HepG2 (cell line): ENCODE data around the gene BPIFA1. TPM values are rescaled to one million over a fixed set of nuclear protein-coding genes. Genes with fewer than 3 reads are reported as not detected.

Experiments
- BCL3 ChIP-seq: sonication (generic); formaldehyde crosslinking; IDR thresholded peaks from 2 replicates; pipeline ENCODE4 v1.5.1; 2020; ENCODE audit warnings: mild to moderate bottlenecking, missing genetic modification reagents, moderate library complexity
- CC2D1A ChIP-seq: sonication (generic); formaldehyde crosslinking; IDR thresholded peaks from 2 replicates; pipeline ENCODE4 v1.8.1; 2023; ENCODE audit warnings: mild to moderate bottlenecking, missing genetic modification reagents
- DNMT3B ChIP-seq: conservative IDR thresholded peaks from 2 replicates; pipeline ENCODE4 v1.6.1; 2016; ENCODE audit warnings: missing biosample characterization, control low read depth
- DRAP1 ChIP-seq: IDR thresholded peaks from 2 replicates; pipeline ENCODE4 v1.6.1; 2016; ENCODE audit warnings: missing genetic modification reagents, missing compliant biosample characterization
- FIP1L1 ChIP-seq: fragments of 200-400 bp; formaldehyde crosslinking; IDR thresholded peaks from 2 replicates; pipeline ENCODE4 v1.6.1; 2018; ENCODE audit warnings: low read depth, mild to moderate bottlenecking, low read length, moderate library complexity, borderline replicate concordance; ENCODE audit not compliant: insufficient read depth
- GATAD2A ChIP-seq: IDR thresholded peaks from 2 replicates; pipeline ENCODE4 v1.6.1; 2016
- HDAC1 ChIP-seq: sonication (generic); formaldehyde crosslinking; IDR thresholded peaks from 2 replicates; pipeline ENCODE4 v1.5.1; 2020; ENCODE audit warnings: mild to moderate bottlenecking, missing genetic modification reagents
- HMGXB4 ChIP-seq, 2 experiments: sonication (generic) in 1 of 2; formaldehyde crosslinking in 1 of 2; IDR thresholded peaks; 2 replicates each; pipeline versions ENCODE4 v1.4.0 to v1.6.1; 2018 to 2020; ENCODE audit warnings: missing genetic modification reagents in 2 of 2, borderline replicate concordance in 1 of 2, low read depth in 1 of 2, mild to moderate bottlenecking in 1 of 2, missing biosample characterization in 1 of 2
- HOXA7 ChIP-seq: sonication (generic); formaldehyde crosslinking; IDR thresholded peaks from 2 replicates; pipeline ENCODE4 v1.8.1; 2022; ENCODE audit warnings: mild to moderate bottlenecking, missing genetic modification reagents, moderate library complexity
- KAT7 ChIP-seq: IDR thresholded peaks from 2 replicates; pipeline ENCODE4 v1.6.1; 2018; ENCODE audit warnings: borderline replicate concordance, missing compliant biosample characterization
- MATR3 ChIP-seq: sonication (generic); formaldehyde crosslinking; IDR thresholded peaks from 2 replicates; pipeline ENCODE4 v1.4.0; 2020; ENCODE audit warnings: missing genetic modification reagents
- MEF2D ChIP-seq: sonication (generic); formaldehyde crosslinking; IDR thresholded peaks from 2 replicates; pipeline ENCODE4 v1.5.1; 2020; ENCODE audit warnings: mild to moderate bottlenecking, missing genetic modification reagents
- NFE2L1 ChIP-seq: sonication (generic); formaldehyde crosslinking; IDR thresholded peaks from 2 replicates; pipeline ENCODE4 v1.4.0; 2020; ENCODE audit warnings: missing genetic modification reagents, mild to moderate bottlenecking, borderline replicate concordance
- ZNF24 ChIP-seq: fragments of 450-650 bp; IDR thresholded peaks from 2 replicates; pipeline ENCODE4 v1.6.1; 2017; ENCODE audit warnings: antibody characterized with exemption, mild to moderate bottlenecking
- ZNF430 ChIP-seq: sonication (generic); formaldehyde crosslinking; IDR thresholded peaks from 2 replicates; pipeline ENCODE4 v1.9.0; 2021; ENCODE audit warnings: mild to moderate bottlenecking, missing genetic modification reagents
- ZNF431 ChIP-seq: sonication (generic); formaldehyde crosslinking; IDR thresholded peaks from 2 replicates; pipeline ENCODE4 v1.9.0; 2022; ENCODE audit warnings: missing genetic modification reagents, low read depth, mild to moderate bottlenecking, borderline replicate concordance
- ZNF572 ChIP-seq: sonication (generic); formaldehyde crosslinking; IDR thresholded peaks from 2 replicates; pipeline ENCODE4 v1.5.1; 2020; ENCODE audit warnings: mild to moderate bottlenecking, missing genetic modification reagents
- ZNF747 ChIP-seq: sonication (generic); formaldehyde crosslinking; IDR thresholded peaks from 2 replicates; pipeline ENCODE4 v1.8.1; 2023; ENCODE audit warnings: missing genetic modification reagents, mild to moderate bottlenecking, borderline replicate concordance
- ZNF749 ChIP-seq: sonication (generic); formaldehyde crosslinking; IDR thresholded peaks from 2 replicates; pipeline ENCODE4 v1.8.0; 2022; ENCODE audit warnings: mild to moderate bottlenecking, missing genetic modification reagents, moderate library complexity, borderline replicate concordance
- ZNF776 ChIP-seq: sonication (generic); formaldehyde crosslinking; IDR thresholded peaks from 2 replicates; pipeline ENCODE4 v1.4.0; 2020; ENCODE audit warnings: mild to moderate bottlenecking, missing genetic modification reagents
- ZNF781 ChIP-seq: sonication (generic); formaldehyde crosslinking; IDR thresholded peaks from 2 replicates; pipeline ENCODE4 v1.5.1; 2020; ENCODE audit warnings: borderline replicate concordance, mild to moderate bottlenecking, missing genetic modification reagents; ENCODE audit errors: not compliant biosample characterization
- polyA plus RNA-seq, 8 experiments: library from polyadenylated mRNA; depleted of rRNA in 3 of 8; stranded (reverse) in 7 of 8; unstranded in 1 of 8; fragments of >200 nt; fragmentation: Illumina TruSeq in 4 of 8; extraction: Trizol in 4 of 8; gene quantifications; 2 replicates each; pipeline versions ENCODE4 v1.2.1 to v1.2.3, GENCODE V29; 2011 to 2016; ENCODE audit warnings: low read depth in 4 of 8, missing spikeins in 1 of 8, mixed read lengths in 1 of 8; ENCODE audit not compliant: insufficient read depth in 1 of 8
- total RNA-seq, 5 experiments: library from RNA; depleted of rRNA; stranded (reverse); fragments of >200 nt; fragmentation: Illumina TruSeq; extraction: Trizol; gene quantifications; 2 replicates each; pipeline ENCODE4 v1.2.3, GENCODE V29; 2016; ENCODE audit warnings: low read depth in 1 of 5
- TF ChIP-seq, protein P1 (sequence below): sonication (generic); formaldehyde crosslinking; IDR thresholded peaks from 2 replicates; pipeline ENCODE4 v1.8.1; 2023; ENCODE audit warnings: mild to moderate bottlenecking, missing genetic modification reagents
- TF ChIP-seq, protein P2 (sequence below), 2 experiments: sonication (generic) in 1 of 2; formaldehyde crosslinking in 1 of 2; IDR thresholded peaks; 2 replicates each; pipeline versions ENCODE4 v1.5.1 to v1.6.1; 2011 to 2020; ENCODE audit warnings: borderline replicate concordance in 1 of 2, low read depth in 1 of 2, low read length in 1 of 2, mild to moderate bottlenecking in 1 of 2, missing genetic modification reagents in 1 of 2, moderate library complexity in 1 of 2

The BPIFA1 gene
- total and polyA plus RNA-seq, 2 of the 13 experiments (the other 11 are each of a cell fraction or from before 2014, with no cell fraction given), result not detected

- TF ChIP-seq, protein P1, sequence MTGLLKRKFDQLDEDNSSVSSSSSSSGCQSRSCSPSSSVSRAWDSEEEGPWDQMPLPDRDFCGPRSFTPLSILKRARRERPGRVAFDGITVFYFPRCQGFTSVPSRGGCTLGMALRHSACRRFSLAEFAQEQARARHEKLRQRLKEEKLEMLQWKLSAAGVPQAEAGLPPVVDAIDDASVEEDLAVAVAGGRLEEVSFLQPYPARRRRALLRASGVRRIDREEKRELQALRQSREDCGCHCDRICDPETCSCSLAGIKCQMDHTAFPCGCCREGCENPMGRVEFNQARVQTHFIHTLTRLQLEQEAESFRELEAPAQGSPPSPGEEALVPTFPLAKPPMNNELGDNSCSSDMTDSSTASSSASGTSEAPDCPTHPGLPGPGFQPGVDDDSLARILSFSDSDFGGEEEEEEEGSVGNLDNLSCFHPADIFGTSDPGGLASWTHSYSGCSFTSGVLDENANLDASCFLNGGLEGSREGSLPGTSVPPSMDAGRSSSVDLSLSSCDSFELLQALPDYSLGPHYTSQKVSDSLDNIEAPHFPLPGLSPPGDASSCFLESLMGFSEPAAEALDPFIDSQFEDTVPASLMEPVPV (CRISPR knock-in tag), result peak; percentile 65; the same call in 1 of the 2 replicates
- TF ChIP-seq HDAC1 (CRISPR knock-in tag) (peak; percentile 37; the same call in 1 of the 2 replicates), ZNF749 (peak; percentile 98), BCL3 (CRISPR knock-in tag) (peak; percentile 85; the same call in 1 of the 2 replicates), MATR3 (CRISPR knock-in tag) (no peak), ZNF430 (CRISPR knock-in tag) (peak; percentile 91), ZNF781 (CRISPR knock-in tag) (peak; percentile 99), ZNF747 (CRISPR knock-in tag) (no peak; the same call in 1 of the 2 replicates), ZNF24 (no peak), MEF2D (CRISPR knock-in tag) (peak; percentile 94), ZNF776 (CRISPR knock-in tag) (no peak), FIP1L1 (no peak), KAT7 (no peak), DNMT3B (peak; percentile 100), NFE2L1 (no peak), DRAP1 (CRISPR knock-in tag) (peak; percentile 70; the same call in 1 of the 2 replicates), CC2D1A (CRISPR knock-in tag) (0 out of 2 replicates have a peak, but pooled peaks have one; percentile 91), GATAD2A (CRISPR knock-in tag) (peak; percentile 76), HOXA7 (CRISPR knock-in tag) (peak; percentile 98), HMGXB4 (CRISPR knock-in tag; IDR thresholded peaks at IDR 0.05; ENCODE audit: borderline replicate concordance in 1 of 2, low read depth in 1 of 2) (peak in 1 of 2 experiments; percentile 88; a peak in 1 of 4 replicates), ZNF431 (CRISPR knock-in tag) (peak; percentile 91; the same call in 1 of the 2 replicates), ZNF572 (no peak)
- TF ChIP-seq, protein P2, sequence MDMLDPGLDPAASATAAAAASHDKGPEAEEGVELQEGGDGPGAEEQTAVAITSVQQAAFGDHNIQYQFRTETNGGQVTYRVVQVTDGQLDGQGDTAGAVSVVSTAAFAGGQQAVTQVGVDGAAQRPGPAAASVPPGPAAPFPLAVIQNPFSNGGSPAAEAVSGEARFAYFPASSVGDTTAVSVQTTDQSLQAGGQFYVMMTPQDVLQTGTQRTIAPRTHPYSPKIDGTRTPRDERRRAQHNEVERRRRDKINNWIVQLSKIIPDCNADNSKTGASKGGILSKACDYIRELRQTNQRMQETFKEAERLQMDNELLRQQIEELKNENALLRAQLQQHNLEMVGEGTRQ (IDR thresholded peaks at IDR 0.05; ENCODE audit: low read depth, low read length), result no peak
- TF ChIP-seq, protein P2 (CRISPR knock-in tag; IDR thresholded peaks at IDR 0.05; ENCODE audit: borderline replicate concordance), result no peak
Measured at GRCh38 chr20:33209789-33210188, 26.0 kb upstream of the BPIFA1 start (continued).
